HG03575 (cell line): Measurements from ENCODE around the gene GADL1.

Experiments
- ATAC-seq: cut with Tn5 transposase; IDR thresholded peaks from one replicate; pipeline ENCODE4 v1.9.1; 2021; ENCODE audit not compliant: unreplicated experiment, insufficient number of reproducible peaks, low FRiP score; ENCODE audit errors: extremely low read depth

GADL1 gene

DNA sequence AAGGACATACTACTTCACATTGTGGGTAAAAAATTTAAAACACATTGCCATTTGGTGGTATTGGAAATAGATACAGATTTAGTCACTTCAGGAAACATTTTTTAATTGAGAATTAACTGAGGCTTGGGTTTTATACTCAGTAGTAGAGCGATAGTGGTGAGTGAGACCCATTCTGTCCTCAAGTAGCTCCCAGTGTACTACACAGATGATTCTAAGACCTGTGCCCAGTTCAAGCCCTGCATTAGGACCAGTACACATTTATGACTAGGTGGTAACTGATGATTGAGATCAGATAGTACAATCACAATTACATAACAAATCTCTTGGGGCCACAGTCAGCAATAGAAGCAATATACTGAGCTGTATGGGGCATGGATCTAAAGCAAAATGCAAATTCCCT, 67.4 kb downstream of the GADL1 start:
- ATAC-seq = no peak

DNA sequence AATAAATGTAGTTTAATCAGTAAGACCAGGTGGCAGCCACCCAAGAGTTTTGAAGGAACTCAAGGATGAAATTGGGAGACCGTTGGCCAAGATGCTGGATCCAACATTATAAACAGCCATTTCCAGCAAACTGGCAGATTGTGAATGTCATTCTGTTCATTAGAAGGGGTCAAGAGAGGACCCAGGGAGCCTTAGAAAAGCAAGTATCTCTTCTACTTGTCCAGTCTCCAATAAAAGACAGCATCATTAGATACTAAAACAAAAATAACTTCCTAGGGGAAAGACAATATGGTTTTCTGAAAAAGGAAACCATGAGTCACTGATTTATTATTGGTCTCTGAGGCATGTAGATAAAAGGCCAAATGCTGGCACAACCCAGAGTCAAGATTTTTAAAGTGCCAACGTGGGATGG, 67.9 kb downstream of the GADL1 start:
- no peak for ATAC-seq

GRCh38 chr3:30819067-30819798, 75.2 kb downstream of the GADL1 start:
- no peak for ATAC-seq

DNA sequence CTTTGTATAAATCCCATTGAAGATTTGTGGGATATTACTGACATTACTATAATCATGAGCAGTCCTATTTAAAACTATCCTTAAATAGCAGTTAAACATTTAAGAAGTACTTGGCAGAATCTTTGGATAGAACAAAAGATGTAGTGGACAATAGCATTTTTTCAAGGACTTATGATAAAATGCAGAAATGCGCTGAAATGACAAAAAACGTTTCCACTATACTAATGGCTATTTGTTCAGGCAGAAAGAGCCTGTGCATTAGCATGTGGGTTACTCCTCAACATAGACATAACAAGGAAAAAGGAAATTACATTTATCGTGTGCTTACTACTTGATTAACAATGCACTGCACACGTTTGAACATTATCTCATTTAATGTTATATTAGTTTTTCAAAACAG, 80.7 kb downstream of the GADL1 start:
- no peak for ATAC-seq

- no peak for ATAC-seq
These were observed 83.2 kb downstream of the GADL1 start for GRCh38 chr3:30811151-30811795.

DNA sequence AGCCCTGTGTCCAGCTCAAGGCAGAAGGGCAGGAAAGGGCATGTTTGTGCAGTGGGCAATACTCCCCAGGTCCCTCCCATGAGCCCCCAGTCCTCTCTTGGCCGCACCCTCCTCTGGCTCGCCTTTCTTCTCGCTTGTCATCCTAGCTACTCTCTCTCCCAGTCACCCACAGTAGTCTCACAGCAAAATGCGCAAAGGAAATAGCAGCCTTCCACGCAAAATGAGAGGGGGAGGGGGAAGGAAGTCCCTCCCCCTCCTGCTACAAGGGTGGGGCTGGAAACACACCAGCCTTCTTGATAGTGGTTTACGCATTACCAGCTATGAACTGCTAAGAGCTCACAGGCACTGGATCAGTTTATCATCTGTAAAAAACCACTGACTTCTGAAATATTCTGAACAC, 83.8 kb downstream of the GADL1 start:
- ATAC-seq = no peak

GRCh38 chr3:30805695-30806094, 88.8 kb downstream of the GADL1 start:
- ATAC-seq = no peak

GRCh38 chr3:30804984-30805383, 89.5 kb downstream of the GADL1 start:
- ATAC-seq = no peak

- ATAC-seq = no peak
These were observed 99.3 kb downstream of the GADL1 start for GRCh38 chr3:30795176-30795575.

DNA sequence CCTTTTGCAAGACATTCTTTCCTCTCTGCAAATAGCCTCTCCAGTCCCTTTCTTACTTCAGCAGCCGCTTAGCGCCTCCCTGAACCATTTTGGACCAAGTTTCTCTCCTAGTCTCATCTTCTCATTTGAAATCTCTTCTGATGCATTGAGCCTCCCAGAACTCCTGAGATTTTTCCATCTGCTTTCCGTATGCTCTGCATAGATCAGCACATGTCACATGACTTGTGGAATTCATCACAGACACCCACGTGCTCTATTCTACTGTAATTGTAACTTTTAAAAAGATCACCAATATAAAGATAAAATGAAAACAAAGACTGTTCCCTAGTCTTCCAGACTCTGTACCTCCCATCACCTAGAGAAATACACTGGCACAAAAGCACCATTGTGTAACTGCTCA, 100.7 kb downstream of the GADL1 start:
- no peak for ATAC-seq

- ATAC-seq = no peak
These were observed 104.3 kb downstream of the GADL1 start for GRCh38 chr3:30790150-30790549.

- no peak for ATAC-seq
These were observed 108.1 kb downstream of the GADL1 start for GRCh38 chr3:30786365-30786764.

DNA sequence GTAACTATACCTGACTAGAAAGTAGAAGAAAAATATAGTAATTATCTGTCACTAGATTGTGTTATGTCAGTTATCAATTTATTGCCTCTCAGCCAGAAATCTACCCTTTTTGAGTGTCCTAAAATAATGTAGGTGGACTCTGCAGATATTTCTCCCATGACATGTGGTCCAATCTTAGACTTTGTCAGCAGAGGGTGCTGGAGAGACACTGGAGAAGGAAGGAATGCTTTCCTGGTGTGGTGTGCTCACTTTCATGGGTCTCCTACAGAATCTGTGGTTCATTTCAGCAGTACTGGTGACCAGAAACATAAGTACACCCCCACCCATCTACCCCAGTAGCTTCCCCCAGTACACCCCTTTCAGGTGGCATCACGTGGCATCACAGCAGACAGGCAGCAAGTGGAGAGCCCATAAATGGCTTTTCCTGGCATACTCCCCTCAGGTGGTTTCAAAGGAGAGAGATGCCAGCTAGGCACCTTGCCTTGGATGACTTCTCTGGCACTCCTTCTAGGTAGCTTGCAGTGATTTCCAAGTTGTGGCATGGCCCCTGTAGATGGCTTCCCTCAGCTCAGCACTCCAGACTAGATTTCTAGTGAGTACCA, 114.7 kb downstream of the GADL1 start:
- ATAC-seq = no peak

DNA sequence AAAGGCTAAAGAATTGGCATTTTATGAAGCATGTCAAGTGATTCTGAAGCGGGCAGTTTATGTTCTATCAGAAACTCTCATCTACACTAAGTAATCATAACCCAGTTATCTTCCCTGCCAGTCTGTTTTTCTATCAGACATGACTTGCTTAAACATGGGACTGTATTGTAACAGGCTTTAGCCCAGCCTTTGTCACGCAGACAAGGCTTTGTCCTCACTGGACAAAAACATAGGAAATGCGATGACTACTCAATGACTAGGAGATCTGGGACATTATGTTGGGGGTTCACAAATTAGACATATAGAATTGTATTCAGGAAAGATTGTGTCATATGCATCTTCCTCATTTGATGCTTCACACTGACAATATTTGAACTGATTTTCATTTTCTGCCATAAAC, 115.5 kb downstream of the GADL1 start:
- no peak for ATAC-seq

GRCh38 chr3:30777426-30778113, 116.9 kb downstream of the GADL1 start:
- ATAC-seq = no peak

- ATAC-seq = no peak
These were observed 118.2 kb downstream of the GADL1 start for GRCh38 chr3:30776186-30776815.

DNA sequence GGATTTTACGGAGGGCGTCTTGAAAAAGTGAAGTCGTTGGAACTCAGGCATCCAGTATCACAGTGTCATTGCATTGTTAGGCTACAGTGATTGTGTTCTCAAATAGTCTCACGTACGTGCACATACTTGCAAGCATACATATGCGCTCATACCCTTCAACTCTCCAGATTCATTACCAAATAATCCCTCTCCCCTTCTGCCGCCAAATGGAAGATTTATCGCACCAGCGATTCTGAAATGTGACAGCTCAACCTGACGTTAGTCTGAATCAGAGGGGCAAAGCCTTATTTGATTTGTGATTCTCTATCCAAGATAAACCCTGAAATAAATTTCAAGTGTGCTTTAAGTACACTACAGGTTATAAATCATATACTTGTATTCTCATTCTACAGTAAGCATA, 119.4 kb downstream of the GADL1 start:
- ATAC-seq = no peak

GRCh38 chr3:30774062-30774461, 120.4 kb downstream of the GADL1 start:
- ATAC-seq = no peak

GRCh38 chr3:30770387-30770786, 124.1 kb downstream of the GADL1 start:
- no peak for ATAC-seq
